ENCODE measurements around the gene USP6.

USP6 gene

DNA sequence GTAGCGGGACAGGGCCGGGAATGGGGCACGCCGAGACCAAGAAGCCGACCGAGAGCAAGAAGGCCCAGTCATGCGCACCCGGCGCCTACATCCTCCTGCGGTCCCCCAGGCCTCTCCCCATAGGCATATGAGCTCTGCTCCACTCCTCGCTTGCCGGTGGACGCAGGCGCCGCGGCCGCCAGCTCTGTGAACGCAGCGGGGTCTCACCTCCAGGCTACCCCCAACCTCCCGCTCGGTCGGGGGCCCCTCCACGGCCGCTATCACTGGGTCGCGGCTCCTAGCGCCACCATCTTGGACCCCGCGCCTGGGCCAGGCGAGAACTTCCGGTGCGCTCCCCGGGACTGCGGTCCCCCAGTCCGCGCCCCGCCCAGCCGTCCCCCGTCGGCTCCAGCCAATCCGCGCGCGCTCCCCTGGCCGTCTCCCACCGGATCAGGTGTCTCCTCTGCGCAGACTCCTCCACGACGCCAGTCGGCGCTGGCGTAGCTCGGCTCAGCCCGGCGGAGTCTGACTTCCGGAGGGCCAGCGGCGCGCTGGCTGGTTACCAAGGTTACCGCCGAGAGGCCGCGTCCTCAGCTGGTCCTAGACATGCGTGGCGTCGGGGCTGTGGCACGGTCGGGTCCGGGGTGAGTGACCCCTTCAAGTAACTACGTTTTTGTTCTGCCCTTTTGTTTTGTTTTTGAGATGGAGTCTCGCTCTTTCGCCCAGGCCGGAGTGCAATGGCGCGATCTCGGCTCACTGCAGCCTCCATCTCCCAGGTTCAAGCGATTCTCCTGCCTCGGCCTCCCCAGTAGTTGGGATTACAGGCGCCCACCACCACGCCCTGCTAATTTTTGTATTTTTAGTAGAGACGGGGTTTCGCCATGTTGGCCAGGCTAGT lies 75.9 kb downstream of the USP6 start, which contains the start of gene ZNF594:
Gene ZNF594 (minus strand): TSS at position 328 of the 877 bp plus-strand sequence. CDS start 7,612 bp downstream, outside the sequence.
- no peaks in the 10 kb centered on the region for H3K9me3 ChIP-seq
- peak; percentile 94 for DNase-seq

DNA sequence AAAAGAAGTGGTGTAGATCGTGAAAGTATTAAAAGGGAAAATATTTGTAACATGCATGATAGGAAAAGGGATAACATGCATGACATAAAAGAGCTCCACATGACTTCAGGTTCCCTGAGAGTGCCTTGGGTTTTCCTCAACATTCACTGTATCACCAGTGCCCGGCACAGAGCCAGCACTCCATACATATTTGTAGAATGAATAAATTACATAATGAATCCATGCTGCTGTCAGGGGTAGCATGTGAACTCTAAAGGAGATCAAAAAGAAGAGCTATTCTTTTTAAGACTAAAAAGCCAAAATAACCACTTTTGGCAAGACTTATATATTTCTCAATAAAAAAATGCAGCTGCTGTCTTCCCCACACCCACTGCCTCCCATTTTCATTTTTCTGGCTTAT lies 78.5 kb downstream of the USP6 start:
- DNase-seq = no peak
- TF ChIP-seq, protein P1, sequence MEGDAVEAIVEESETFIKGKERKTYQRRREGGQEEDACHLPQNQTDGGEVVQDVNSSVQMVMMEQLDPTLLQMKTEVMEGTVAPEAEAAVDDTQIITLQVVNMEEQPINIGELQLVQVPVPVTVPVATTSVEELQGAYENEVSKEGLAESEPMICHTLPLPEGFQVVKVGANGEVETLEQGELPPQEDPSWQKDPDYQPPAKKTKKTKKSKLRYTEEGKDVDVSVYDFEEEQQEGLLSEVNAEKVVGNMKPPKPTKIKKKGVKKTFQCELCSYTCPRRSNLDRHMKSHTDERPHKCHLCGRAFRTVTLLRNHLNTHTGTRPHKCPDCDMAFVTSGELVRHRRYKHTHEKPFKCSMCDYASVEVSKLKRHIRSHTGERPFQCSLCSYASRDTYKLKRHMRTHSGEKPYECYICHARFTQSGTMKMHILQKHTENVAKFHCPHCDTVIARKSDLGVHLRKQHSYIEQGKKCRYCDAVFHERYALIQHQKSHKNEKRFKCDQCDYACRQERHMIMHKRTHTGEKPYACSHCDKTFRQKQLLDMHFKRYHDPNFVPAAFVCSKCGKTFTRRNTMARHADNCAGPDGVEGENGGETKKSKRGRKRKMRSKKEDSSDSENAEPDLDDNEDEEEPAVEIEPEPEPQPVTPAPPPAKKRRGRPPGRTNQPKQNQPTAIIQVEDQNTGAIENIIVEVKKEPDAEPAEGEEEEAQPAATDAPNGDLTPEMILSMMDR (IDR thresholded peaks at IDR 0.05; ENCODE audit: low read depth, low read length) = no peak
- H3K36me3 ChIP-seq = no peaks in the 10 kb centered on the region; the same call in 1 of the 2 replicates
- H3K9me3 ChIP-seq = no peaks in the 10 kb centered on the region
- no peaks in the 10 kb centered on the region for H3K27me3 ChIP-seq
- H3K4me1 ChIP-seq = no peaks in the 10 kb centered on the region
- H3K4me3 ChIP-seq (ENCODE audit: low read depth, low read length) = no peak overlapping the region

More for the DNA sequence above, 75.9 kb downstream of the USP6 start, which contains the start of gene ZNF594:
- H3K36me3 ChIP-seq = no peaks in the 10 kb centered on the region; the same call in 1 of the 2 replicates
- no peaks in the 10 kb centered on the region for H3K4me1 ChIP-seq
- H3K4me3 ChIP-seq (ENCODE audit: low read depth, low read length) = peak within 1 kb of the TSS; percentile 79
- TF ChIP-seq, protein P1 (IDR thresholded peaks at IDR 0.05; ENCODE audit: low read depth, low read length) = peak; percentile 54
- H3K27me3 ChIP-seq = no peaks in the 10 kb centered on the region

DNA sequence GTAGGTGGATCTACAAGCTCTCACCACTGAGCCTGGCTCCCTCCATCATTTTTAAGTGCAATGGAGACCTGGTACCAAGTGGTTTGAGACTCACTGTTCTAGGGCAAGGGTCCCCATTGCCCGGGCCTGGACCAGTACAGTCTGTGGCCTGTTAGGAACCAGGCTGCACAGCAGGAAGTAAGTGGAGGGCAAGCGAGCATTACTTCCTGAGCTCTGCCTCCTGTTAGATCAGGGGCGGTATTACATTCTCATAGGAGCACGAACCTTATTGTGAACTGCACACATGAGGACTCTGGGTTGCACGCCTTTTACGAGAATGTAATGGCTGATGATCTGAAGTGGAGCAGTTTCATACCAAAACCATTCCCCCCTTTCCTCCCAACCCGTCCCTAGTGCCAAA lies 82.6 kb downstream of the USP6 start:
- no peaks in the 10 kb centered on the region for H3K9me3 ChIP-seq
- TF ChIP-seq, protein P1 (IDR thresholded peaks at IDR 0.05; ENCODE audit: low read depth, low read length) = no peak
- H3K36me3 ChIP-seq = no peaks in the 10 kb centered on the region
- no peak overlapping the region for H3K4me3 ChIP-seq (ENCODE audit: low read depth, low read length)
- no peak for DNase-seq
- no peaks in the 10 kb centered on the region for H3K27me3 ChIP-seq
- no peaks in the 10 kb centered on the region for H3K4me1 ChIP-seq

DNA sequence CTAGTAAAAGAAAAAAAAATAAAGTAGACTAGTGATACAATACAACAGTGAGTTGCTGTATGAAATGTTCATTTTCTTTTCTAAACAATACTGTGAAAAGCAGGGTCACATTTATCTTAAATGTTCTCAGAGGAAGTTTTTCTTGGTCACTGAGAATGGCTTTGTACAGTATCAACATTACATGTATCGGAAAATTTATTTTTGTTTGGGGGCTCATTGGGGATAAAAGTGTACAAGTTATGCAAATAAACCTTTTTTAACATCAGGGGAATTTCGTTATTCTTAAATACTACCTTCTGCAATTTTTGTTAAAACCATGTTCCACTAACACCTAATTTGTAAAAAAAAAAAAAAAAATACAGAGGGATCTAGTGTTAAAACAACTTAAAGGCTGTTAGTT lies 84.5 kb downstream of the USP6 start:
- Histone ChIP-seq H3K4me3 (ENCODE audit: low read depth, low read length) (no peak overlapping the region), H3K4me1 (no peaks in the 10 kb centered on the region), H3K36me3 (no peaks in the 10 kb centered on the region), H3K27me3 (no peaks in the 10 kb centered on the region), H3K9me3 (no peaks in the 10 kb centered on the region)
- no peak for DNase-seq
- TF ChIP-seq, protein P1 (IDR thresholded peaks at IDR 0.05; ENCODE audit: low read depth, low read length) = no peak

DNA sequence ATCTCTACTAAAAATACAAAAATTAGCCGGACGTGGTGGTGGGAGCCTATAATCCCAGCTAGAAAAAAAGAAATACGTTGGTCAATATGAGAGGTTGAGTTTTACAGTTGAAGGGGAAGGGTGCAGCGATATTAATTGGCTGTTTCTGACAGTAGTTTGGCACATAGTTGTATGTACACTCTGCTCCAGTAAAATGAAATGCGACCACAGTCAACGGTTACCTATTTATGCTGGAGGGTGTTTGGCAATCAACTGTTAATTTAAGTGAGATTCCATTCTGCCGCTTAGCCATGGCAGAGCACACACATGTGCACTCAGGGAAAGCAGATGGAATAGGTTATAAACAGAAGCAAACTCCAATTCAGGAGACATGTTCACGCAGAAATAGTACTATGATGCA lies 85.2 kb downstream of the USP6 start:
- DNase-seq = no peak
- Histone ChIP-seq H3K27me3 (no peaks in the 10 kb centered on the region), H3K4me1 (no peaks in the 10 kb centered on the region), H3K9me3 (no peaks in the 10 kb centered on the region), H3K4me3 (ENCODE audit: low read depth, low read length) (no peak overlapping the region), H3K36me3 (no peaks in the 10 kb centered on the region)
- TF ChIP-seq, protein P1 (IDR thresholded peaks at IDR 0.05; ENCODE audit: low read depth, low read length) = no peak
